HG02938 (cell line): Measurements from ENCODE around the gene SDCBP2.

ENCODE experiments used
- ATAC-seq: cut with Tn5 transposase; IDR thresholded peaks from one replicate; pipeline ENCODE4 v1.9.1; 2021; ENCODE audit warnings: mild to moderate bottlenecking, moderate library complexity; ENCODE audit not compliant: unreplicated experiment

Gene SDCBP2

GRCh38 chr20:1298888-1299511 is 29.9 kb downstream of the SDCBP2 start:
- ATAC-seq = no peak

GRCh38 chr20:1298166-1298565 is 30.8 kb downstream of the SDCBP2 start:
- no peak for ATAC-seq

GRCh38 chr20:1297486-1297885 is 31.5 kb downstream of the SDCBP2 start:
- ATAC-seq = no peak

GRCh38 chr20:1296922-1297321 is 32.0 kb downstream of the SDCBP2 start:
- no peak for ATAC-seq

- no peak for ATAC-seq
Observed at GRCh38 chr20:1296117-1296610, 32.8 kb downstream of the SDCBP2 start.

GRCh38 chr20:1295276-1295930 is 33.5 kb downstream of the SDCBP2 start:
- ATAC-seq = no peak

- no peak for ATAC-seq
Observed at GRCh38 chr20:1294497-1294896, 34.4 kb downstream of the SDCBP2 start.

- no peak for ATAC-seq
Observed at GRCh38 chr20:1293641-1294379, 35.1 kb downstream of the SDCBP2 start.

GRCh38 chr20:1292620-1293019 is 36.3 kb downstream of the SDCBP2 start:
- ATAC-seq = no peak

GRCh38 chr20:1291191-1291741 is 37.7 kb downstream of the SDCBP2 start:
- ATAC-seq = no peak

GRCh38 chr20:1287787-1288569 is 41.0 kb downstream of the SDCBP2 start:
- ATAC-seq = no peak

- no peak for ATAC-seq
Observed at GRCh38 chr20:1287306-1287705, 41.6 kb downstream of the SDCBP2 start.

GRCh38 chr20:1286267-1287024 is 42.5 kb downstream of the SDCBP2 start:
- ATAC-seq = no peak

GRCh38 chr20:1283522-1284510 is 45.1 kb downstream of the SDCBP2 start:
- no peak for ATAC-seq

- no peak for ATAC-seq
Observed at GRCh38 chr20:1282966-1283365, 46.0 kb downstream of the SDCBP2 start.

GRCh38 chr20:1281279-1282057 is 47.5 kb downstream of the SDCBP2 start:
- no peak for ATAC-seq

GRCh38 chr20:1280195-1281102 is 48.5 kb downstream of the SDCBP2 start:
- ATAC-seq = no peak
